Mesendoderm (in vitro differentiated cells): ENCODE data around the gene NANS.
"Not testable (repeated sequence)": the region's sequence is repeated elsewhere in the genome, so short reads cannot be mapped to it uniquely, and the experiment has no call there.

Source experiments
- DNase-seq: peaks from one replicate; pipeline ENCODE4 v3.0.0; 2013
- H2AK5ac ChIP-seq: 2 replicates; pipeline ENCODE4 v1.6.1; 2013; ENCODE audit warnings: low read length, inconsistent platforms
- H2BK120ac ChIP-seq: 2 replicates; pipeline ENCODE4 v1.6.1; 2013; ENCODE audit warnings: low read depth, mild to moderate bottlenecking, low read length, moderate library complexity, mixed read lengths
- H2BK15ac ChIP-seq: replicated peaks from 2 replicates; pipeline ENCODE4 v1.6.1; 2013; ENCODE audit warnings: low read depth, mild to moderate bottlenecking, moderate library complexity
- H2BK5ac ChIP-seq: 2 replicates; pipeline ENCODE4 v1.6.1; 2013; ENCODE audit warnings: low read length, inconsistent platforms
- H3K18ac ChIP-seq: 2 replicates; pipeline ENCODE4 v1.6.1; 2013; ENCODE audit warnings: mild to moderate bottlenecking, low read length, mixed read lengths
- H3K23ac ChIP-seq: one replicate; pipeline ENCODE4 v1.6.1; 2013; ENCODE audit warnings: low read length
- H3K27ac ChIP-seq: 2 replicates; pipeline ENCODE4 v1.5.1; 2013; ENCODE audit warnings: low read depth, mild to moderate bottlenecking, inconsistent platforms, low read length, moderate library complexity
- H3K27me3 ChIP-seq: 2 replicates; pipeline ENCODE4 v1.6.1; 2013; ENCODE audit warnings: low read length, control low read depth, mild to moderate bottlenecking, inconsistent platforms; ENCODE audit not compliant: insufficient read depth, poor library complexity
- H3K36me3 ChIP-seq: 2 replicates; pipeline ENCODE4 v1.6.1; 2013; ENCODE audit warnings: low read length, inconsistent platforms; ENCODE audit not compliant: control insufficient read depth, insufficient read depth
- H3K4ac ChIP-seq: one replicate; pipeline ENCODE4 v1.6.1; 2013; ENCODE audit warnings: low read depth, mild to moderate bottlenecking, low read length, moderate library complexity
- H3K4me1 ChIP-seq: 2 replicates; pipeline ENCODE4 v1.6.1; 2013; ENCODE audit warnings: low read depth, low read length, inconsistent platforms; ENCODE audit not compliant: control insufficient read depth
- H3K4me2 ChIP-seq: 2 replicates; pipeline ENCODE4 v1.6.1; 2013; ENCODE audit warnings: low read length
- H3K4me3 ChIP-seq: 2 replicates; pipeline ENCODE4 v1.5.1; 2013; ENCODE audit warnings: mild to moderate bottlenecking, low read length
- H3K56ac ChIP-seq: one replicate; pipeline ENCODE4 v1.6.1; 2013; ENCODE audit warnings: low read length
- H3K79me1 ChIP-seq: 2 replicates; pipeline ENCODE4 v1.6.1; 2013; ENCODE audit warnings: low read length, inconsistent platforms
- H3K79me2 ChIP-seq: 2 replicates; pipeline ENCODE4 v1.6.1; 2013; ENCODE audit warnings: mild to moderate bottlenecking, low read length; ENCODE audit not compliant: control insufficient read depth, insufficient read depth
- H3K9ac ChIP-seq: 2 replicates; pipeline ENCODE4 v1.6.1; 2013; ENCODE audit warnings: low read length, inconsistent platforms
- H4K5ac ChIP-seq: one replicate; pipeline ENCODE4 v1.6.1; 2013; ENCODE audit warnings: low read length
- H4K8ac ChIP-seq: one replicate; pipeline ENCODE4 v1.6.1; 2013; ENCODE audit warnings: low read depth, mild to moderate bottlenecking, control low read depth, low read length, moderate library complexity
- WGBS: extraction: QIAGEN DNeasy Blood & Tissue Kit; methylation state at CpG from one replicate; pipeline ENCODE4 v1.1.7; 2013; ENCODE audit warnings: low lambda C conversion rate, missing lambda C conversion rate; ENCODE audit not compliant: insufficient coverage; ENCODE audit errors: extremely low coverage; 5-methylcytosine and 5-hydroxymethylcytosine counted together

NANS gene

GRCh38 chr9:98087420-98088354, 31.2 kb downstream of the NANS start:
- no peak overlapping the region for H3K18ac ChIP-seq
- no peak overlapping the region for H2BK5ac ChIP-seq
- H3K4me1 ChIP-seq: peaks cover 2% of the 10 kb centered on the region
- peak overlapping the region; percentile 49 for H3K4me2 ChIP-seq
- H2AK5ac ChIP-seq: no peak overlapping the region
- H4K8ac ChIP-seq: no peak overlapping the region
- H3K23ac ChIP-seq: no peak overlapping the region
- DNase-seq: peak; percentile 81
- H2BK120ac ChIP-seq: no peak overlapping the region
- no CpG with 5 or more reads among the region's 92 CpGs for WGBS
- no peak overlapping the region for H3K4me3 ChIP-seq
- no peak overlapping the region for H3K27ac ChIP-seq
- H3K79me1 ChIP-seq: no peaks in the 10 kb centered on the region
- H3K36me3 ChIP-seq: no peaks in the 10 kb centered on the region
- H3K56ac ChIP-seq: peak overlapping the region; percentile 79
- H3K27me3 ChIP-seq: no peaks in the 10 kb centered on the region
- H4K5ac ChIP-seq: no peak overlapping the region
- H3K4ac ChIP-seq: no peak overlapping the region
- H3K9ac ChIP-seq: peak overlapping the region; percentile 45
- no peak overlapping the region for H2BK15ac ChIP-seq
- H3K79me2 ChIP-seq: no peaks in the 10 kb centered on the region

- H4K5ac ChIP-seq, H2BK5ac ChIP-seq, H3K4me1 ChIP-seq, H3K27ac ChIP-seq, H3K18ac ChIP-seq, H3K27me3 ChIP-seq, H3K36me3 ChIP-seq, H3K79me1 ChIP-seq, H3K79me2 ChIP-seq, H2BK15ac ChIP-seq, H3K56ac ChIP-seq, H3K4me3 ChIP-seq, H3K23ac ChIP-seq, H3K4me2 ChIP-seq, H2BK120ac ChIP-seq, H3K4ac ChIP-seq, H3K9ac ChIP-seq, H4K8ac ChIP-seq, H2AK5ac ChIP-seq: not testable (repeated sequence)
- DNase-seq: peak; percentile 77
- WGBS: no CpG with 5 or more reads among the region's 3 CpGs
Observed at GRCh38 chr9:98090674-98091073, 34.1 kb downstream of the NANS start.

GRCh38 chr9:98091735-98092612, 35.4 kb downstream of the NANS start:
- H3K27me3 ChIP-seq: no peaks in the 10 kb centered on the region
- peak overlapping the region; percentile 15 for H3K56ac ChIP-seq
- H3K36me3 ChIP-seq: no peaks in the 10 kb centered on the region
- H2BK15ac ChIP-seq: no peak overlapping the region
- no peak overlapping the region for H3K18ac ChIP-seq
- H2BK5ac ChIP-seq: no peak overlapping the region
- no peak overlapping the region for H4K5ac ChIP-seq
- no peak overlapping the region for H3K4me2 ChIP-seq
- H3K79me1 ChIP-seq: no peaks in the 10 kb centered on the region
- H3K4me3 ChIP-seq: no peak overlapping the region
- H3K9ac ChIP-seq: peak overlapping the region; percentile 15
- H3K23ac ChIP-seq: no peak overlapping the region
- no peak overlapping the region for H2BK120ac ChIP-seq
- no peak overlapping the region for H3K4ac ChIP-seq
- peaks cover 2% of the 10 kb centered on the region for H3K4me1 ChIP-seq
- no CpG with 5 or more reads among the region's 17 CpGs for WGBS
- DNase-seq: peak; percentile 71
- H3K79me2 ChIP-seq: no peaks in the 10 kb centered on the region
- H4K8ac ChIP-seq: no peak overlapping the region
- no peak overlapping the region for H3K27ac ChIP-seq
- H2AK5ac ChIP-seq: no peak overlapping the region

GRCh38 chr9:98092613-98092931, 36.0 kb downstream of the NANS start:
- Histone ChIP-seq H2AK5ac (no peak overlapping the region), H3K56ac (no peak overlapping the region), H2BK5ac (no peak overlapping the region), H3K4me1 (peaks cover 2% of the 10 kb centered on the region), H3K4ac (no peak overlapping the region), H2BK15ac (no peak overlapping the region), H3K9ac (no peak overlapping the region), H3K79me2 (no peaks in the 10 kb centered on the region), H3K79me1 (no peaks in the 10 kb centered on the region), H4K8ac (no peak overlapping the region), H3K4me3 (no peak overlapping the region), H4K5ac (no peak overlapping the region), H3K27ac (no peak overlapping the region), H2BK120ac (no peak overlapping the region), H3K4me2 (no peak overlapping the region), H3K23ac (no peak overlapping the region), H3K18ac (no peak overlapping the region), H3K27me3 (no peaks in the 10 kb centered on the region), H3K36me3 (no peaks in the 10 kb centered on the region)
- no peak for DNase-seq
- WGBS: no CpG with 5 or more reads among the region's 11 CpGs

- Histone ChIP-seq H3K4me3 (no peak overlapping the region), H2BK120ac (no peak overlapping the region), H3K23ac (no peak overlapping the region), H3K27me3 (no peaks in the 10 kb centered on the region), H3K4me2 (no peak overlapping the region), H2BK5ac (no peak overlapping the region), H4K5ac (no peak overlapping the region), H4K8ac (no peak overlapping the region), H3K4me1 (peaks cover 2% of the 10 kb centered on the region), H3K79me1 (no peaks in the 10 kb centered on the region), H3K56ac (no peak overlapping the region), H3K9ac (no peak overlapping the region), H2BK15ac (no peak overlapping the region), H3K36me3 (no peaks in the 10 kb centered on the region), H3K27ac (no peak overlapping the region), H3K79me2 (no peaks in the 10 kb centered on the region), H3K4ac (no peak overlapping the region), H3K18ac (no peak overlapping the region), H2AK5ac (no peak overlapping the region)
- no peak for DNase-seq
- no CpG with 5 or more reads among the region's 4 CpGs for WGBS
Observed at GRCh38 chr9:98094316-98094715, 37.8 kb downstream of the NANS start.
